ENCODE measurements around the gene HPX. TPM values are rescaled to one million over a fixed set of nuclear protein-coding genes. Genes with fewer than 3 reads are reported as not detected.

HPX gene
- total and polyA plus RNA-seq, 8 donors, result 0.31 to 27.2 (median 1.7) TPM; not detected in 4

DNA sequence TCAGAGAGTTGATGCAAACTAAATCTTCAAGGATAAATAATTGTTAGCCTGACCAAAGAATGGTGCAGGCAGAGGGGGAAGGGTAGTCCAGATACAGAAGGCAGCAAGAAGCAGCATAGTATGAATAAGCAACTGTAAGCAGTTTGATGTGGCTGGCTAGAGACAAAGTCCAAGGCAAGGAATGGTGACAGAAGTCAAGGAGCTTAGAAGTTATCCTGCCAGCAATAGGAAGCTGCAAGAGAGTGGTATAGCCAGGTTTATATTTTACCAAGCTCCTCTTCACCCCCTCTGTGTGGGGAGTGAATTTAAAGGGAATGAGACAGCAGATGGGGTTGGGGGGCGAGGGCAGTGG is 18.3 kb upstream of the HPX start:
- TF ChIP-seq EP300 (IDR thresholded peaks at IDR 0.05) (no peak), POLR2AphosphoS5 (IDR thresholded peaks at IDR 0.05) (no peak), POLR2A (IDR thresholded peaks at IDR 0.05) (no peak)
- TF ChIP-seq, protein P1, sequence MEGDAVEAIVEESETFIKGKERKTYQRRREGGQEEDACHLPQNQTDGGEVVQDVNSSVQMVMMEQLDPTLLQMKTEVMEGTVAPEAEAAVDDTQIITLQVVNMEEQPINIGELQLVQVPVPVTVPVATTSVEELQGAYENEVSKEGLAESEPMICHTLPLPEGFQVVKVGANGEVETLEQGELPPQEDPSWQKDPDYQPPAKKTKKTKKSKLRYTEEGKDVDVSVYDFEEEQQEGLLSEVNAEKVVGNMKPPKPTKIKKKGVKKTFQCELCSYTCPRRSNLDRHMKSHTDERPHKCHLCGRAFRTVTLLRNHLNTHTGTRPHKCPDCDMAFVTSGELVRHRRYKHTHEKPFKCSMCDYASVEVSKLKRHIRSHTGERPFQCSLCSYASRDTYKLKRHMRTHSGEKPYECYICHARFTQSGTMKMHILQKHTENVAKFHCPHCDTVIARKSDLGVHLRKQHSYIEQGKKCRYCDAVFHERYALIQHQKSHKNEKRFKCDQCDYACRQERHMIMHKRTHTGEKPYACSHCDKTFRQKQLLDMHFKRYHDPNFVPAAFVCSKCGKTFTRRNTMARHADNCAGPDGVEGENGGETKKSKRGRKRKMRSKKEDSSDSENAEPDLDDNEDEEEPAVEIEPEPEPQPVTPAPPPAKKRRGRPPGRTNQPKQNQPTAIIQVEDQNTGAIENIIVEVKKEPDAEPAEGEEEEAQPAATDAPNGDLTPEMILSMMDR (IDR thresholded peaks at IDR 0.05), result no peak
- WGBS, 5 donors, result 75 to 93% (median 79%) methylated on average over 1 of the region's 1 CpG
- intact Hi-C loops (cut with DNase I; ENCODE audit: low total_unique reads), result no loop called here
- Histone ChIP-seq H3K27ac (no peak overlapping the region), H3K4me3 (no peak overlapping the region), H3K36me3 (peaks cover 47 to 100% (median 87%) of the 10 kb centered on the region in 4 donors), H3K27me3 (no peaks in the 10 kb centered on the region), H3K9me3 (no peaks in the 10 kb centered on the region), H3K4me1 (no peaks in the 10 kb centered on the region)
- DNase-seq, result peak in 1 of 2 donors; percentile 25

DNA sequence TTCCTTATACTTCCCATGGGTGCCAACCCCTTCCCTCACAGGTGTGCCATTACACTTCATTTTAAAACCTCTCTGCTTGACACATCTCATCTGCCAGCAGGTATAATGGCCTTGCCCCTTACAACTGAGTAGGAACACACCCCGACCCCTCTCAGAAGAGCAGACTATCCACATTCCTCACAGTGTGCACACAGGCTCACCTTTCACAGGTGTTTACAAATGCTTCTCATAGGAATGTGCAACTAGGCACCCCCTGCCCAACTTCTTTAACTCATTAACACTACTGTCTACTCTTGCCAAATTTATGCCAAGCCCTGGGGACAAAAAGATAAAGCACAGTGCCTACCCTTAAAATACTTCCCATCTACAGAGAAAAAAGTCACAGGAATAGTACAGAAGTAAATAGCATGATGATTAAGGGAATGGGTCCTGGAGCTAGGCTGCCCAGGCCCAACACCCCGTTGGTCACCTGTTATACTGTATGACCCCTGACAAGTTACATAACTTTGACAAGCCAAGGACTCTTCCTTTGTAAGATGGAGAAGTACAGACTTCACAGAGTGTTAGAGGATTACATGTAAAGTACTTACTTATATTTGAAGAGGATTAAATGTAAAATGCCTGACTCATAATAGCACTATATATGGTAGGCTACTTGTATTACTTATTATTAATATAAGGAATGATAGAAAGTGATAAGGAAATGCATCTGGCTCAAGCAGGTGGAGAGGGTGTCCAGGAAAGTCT is 17.7 kb upstream of the HPX start:
- H3K36me3 ChIP-seq, result peaks cover 51 to 100% (median 87%) of the 10 kb centered on the region in 4 donors

DNA sequence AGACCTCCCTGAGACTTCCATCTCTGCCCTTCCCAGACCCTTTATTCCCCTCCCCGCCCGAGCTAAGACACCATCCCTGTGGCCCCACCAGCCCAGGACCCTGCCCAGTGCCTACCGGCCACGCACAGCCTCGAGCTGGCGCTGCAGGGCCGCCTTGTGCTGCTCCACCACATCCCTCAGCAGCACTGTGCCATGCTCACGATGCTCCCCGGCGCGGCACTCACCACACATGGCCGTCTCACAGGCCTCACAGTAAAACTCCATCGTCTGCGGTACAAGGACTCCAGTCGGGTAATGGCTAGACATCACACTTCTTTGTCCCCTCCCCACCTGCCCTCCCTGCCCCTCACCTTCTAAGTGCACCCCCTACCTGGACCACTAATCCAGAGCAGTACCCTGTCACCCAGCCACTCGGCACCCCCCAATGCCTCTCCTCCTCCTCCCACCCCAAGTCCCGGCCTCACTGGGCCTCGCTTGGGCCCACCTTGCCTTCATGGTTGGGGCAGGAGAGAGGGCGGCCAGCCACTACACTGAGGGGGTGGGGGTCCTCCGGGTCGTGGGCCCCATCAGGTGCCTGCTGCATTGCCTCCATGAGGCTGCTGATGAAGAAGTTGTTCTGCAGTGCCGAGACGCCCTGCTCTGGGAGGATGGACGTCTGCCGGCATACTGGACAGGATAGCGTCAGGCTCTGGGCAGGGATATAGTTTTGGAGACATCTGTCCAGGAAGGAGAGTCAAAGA is 17.0 kb upstream of the HPX start:
- Histone ChIP-seq H3K27ac (no peak overlapping the region), H3K4me3 (no peak overlapping the region), H3K36me3 (peaks cover 51 to 100% (median 91%) of the 10 kb centered on the region in 4 donors), H3K27me3 (no peaks in the 10 kb centered on the region), H3K9me3 (no peaks in the 10 kb centered on the region), H3K4me1 (no peaks in the 10 kb centered on the region)
- no peak for DNase-seq
- WGBS, 5 donors, result 92 to 94% (median 92%) methylated on average over 26 of the region's 26 CpGs
- intact Hi-C loops (cut with DNase I; ENCODE audit: low total_unique reads), result no loop called here
- TF ChIP-seq EP300 (IDR thresholded peaks at IDR 0.05), result no peak
- TF ChIP-seq POLR2A (IDR thresholded peaks at IDR 0.05), result no peak

More for the DNA sequence above, 17.7 kb upstream of the HPX start:
- no peak overlapping the region for H3K4me3 ChIP-seq
- intact Hi-C loops (cut with DNase I; ENCODE audit: low total_unique reads), result no loop called here
- no peaks in the 10 kb centered on the region for H3K9me3 ChIP-seq
- 44 to 61% (median 54%) methylated on average over 2 of the region's 2 CpGs for WGBS, 5 donors
- H3K27ac ChIP-seq, result no peak overlapping the region
- H3K4me1 ChIP-seq, result no peaks in the 10 kb centered on the region
- TF ChIP-seq EP300 (IDR thresholded peaks at IDR 0.05) (no peak), POLR2AphosphoS5 (IDR thresholded peaks at IDR 0.05) (no peak), POLR2A (IDR thresholded peaks at IDR 0.05) (no peak)
- TF ChIP-seq, protein P1 (IDR thresholded peaks at IDR 0.05), result no peak
- peak in 1 of 2 donors; percentile 23 for DNase-seq
- no peaks in the 10 kb centered on the region for H3K27me3 ChIP-seq

- TF ChIP-seq POLR2AphosphoS5 (IDR thresholded peaks at IDR 0.05) (no peak), EP300 (IDR thresholded peaks at IDR 0.05) (no peak), POLR2A (IDR thresholded peaks at IDR 0.05) (no peak)
- TF ChIP-seq, protein P1 (IDR thresholded peaks at IDR 0.05), result no peak
- 95 to 97% (median 96%) methylated on average over 33 to 56 of the region's 56 CpGs for WGBS, 5 donors
- no peak overlapping the region for H3K4me3 ChIP-seq
- no peak overlapping the region for H3K27ac ChIP-seq
- DNase-seq, result no peak
- H3K36me3 ChIP-seq, result peaks cover 54 to 100% (median 94%) of the 10 kb centered on the region in 4 donors
- H3K9me3 ChIP-seq, result no peaks in the 10 kb centered on the region
- H3K4me1 ChIP-seq, result no peaks in the 10 kb centered on the region
- no peaks in the 10 kb centered on the region for H3K27me3 ChIP-seq
- intact Hi-C loops (cut with DNase I; ENCODE audit: low total_unique reads), result no loop called here
These were observed 15.7 kb upstream of the HPX start for GRCh38 chr11:6456361-6457073.

All from stomach (tissue), 9 donors.